Right cardiac atrium (tissue), 5 donors: Measurements from ENCODE around the gene SLC27A3. TPM values are rescaled to one million over a fixed set of nuclear protein-coding genes. Genes with fewer than 3 reads are reported as not detected.

ENCODE experiments used
- ATAC-seq, 2 donors: fragments of 200-7000 bp; cut with Tn5 transposase; one replicate each; pipeline versions ENCODE4 v1.8.0 to v1.9.1; 2020; ENCODE audit warnings: moderate library complexity in 2 of 2, mild to moderate bottlenecking in 1 of 2
- DNase-seq, 3 donors: peaks; one replicate each; pipeline ENCODE4 v3.0.0-alpha.2; 2020
- H3K27ac ChIP-seq: one replicate; pipeline ENCODE4 v1.5.1; 2013; ENCODE audit warnings: mild to moderate bottlenecking, low read length, control low read depth, moderate library complexity
- H3K27me3 ChIP-seq: one replicate; pipeline ENCODE4 v1.6.1; 2013; ENCODE audit not compliant: control insufficient read depth, insufficient read depth
- H3K4me1 ChIP-seq: one replicate; pipeline ENCODE4 v1.6.1; 2013; ENCODE audit warnings: low read length; ENCODE audit not compliant: control insufficient read depth, insufficient read depth
- H3K4me3 ChIP-seq: one replicate; pipeline ENCODE4 v1.5.1; 2013; ENCODE audit warnings: low read length, control low read depth
- H3K9me3 ChIP-seq: one replicate; pipeline ENCODE4 v1.6.1; 2013; ENCODE audit warnings: low read length; ENCODE audit not compliant: control insufficient read depth
- WGBS: extraction: QIAGEN DNeasy Blood & Tissue Kit; methylation state at CpG from one replicate; pipeline ENCODE4 v1.1.7; 2013; 5-methylcytosine and 5-hydroxymethylcytosine counted together
- intact Hi-C, 4 donors: fragments of 100-400 bp; cut with DNase I; formaldehyde crosslinking; loops; one replicate each; pipeline versions ENCODE4 v1.11.0 to v1.14.0; 2022 to 2023
- polyA plus RNA-seq: library from polyadenylated mRNA; stranded (reverse); fragments of 200-250 nt; gene quantifications from one replicate; pipeline ENCODE4 v1.2.3, GENCODE V29; 2013
- total RNA-seq, 4 donors: library from RNA; stranded (reverse); fragmentation: NEBNext Ultra II Directional; extraction: Animal tissue kit (Norgen Biotek cat#: 25700); gene quantifications; one replicate each; pipeline ENCODE4 v1.2.1, GENCODE V29; 2021
- donor health status: healthy with polysubstance abuse.
- donor health status: DM: no; HTN: yes; CAD: no.
- donor health status: DM: no; HTN: no; CAD: no.
- donor health status: DM: no; HTN: yes; CAD: no; lungs with severe emphysema.
- donor health status: DM: yes; HTN: yes; CAD: no.

The SLC27A3 gene
- total and polyA plus RNA-seq, 5 donors = 16.9 to 26.5 (median 20.4) TPM

DNA sequence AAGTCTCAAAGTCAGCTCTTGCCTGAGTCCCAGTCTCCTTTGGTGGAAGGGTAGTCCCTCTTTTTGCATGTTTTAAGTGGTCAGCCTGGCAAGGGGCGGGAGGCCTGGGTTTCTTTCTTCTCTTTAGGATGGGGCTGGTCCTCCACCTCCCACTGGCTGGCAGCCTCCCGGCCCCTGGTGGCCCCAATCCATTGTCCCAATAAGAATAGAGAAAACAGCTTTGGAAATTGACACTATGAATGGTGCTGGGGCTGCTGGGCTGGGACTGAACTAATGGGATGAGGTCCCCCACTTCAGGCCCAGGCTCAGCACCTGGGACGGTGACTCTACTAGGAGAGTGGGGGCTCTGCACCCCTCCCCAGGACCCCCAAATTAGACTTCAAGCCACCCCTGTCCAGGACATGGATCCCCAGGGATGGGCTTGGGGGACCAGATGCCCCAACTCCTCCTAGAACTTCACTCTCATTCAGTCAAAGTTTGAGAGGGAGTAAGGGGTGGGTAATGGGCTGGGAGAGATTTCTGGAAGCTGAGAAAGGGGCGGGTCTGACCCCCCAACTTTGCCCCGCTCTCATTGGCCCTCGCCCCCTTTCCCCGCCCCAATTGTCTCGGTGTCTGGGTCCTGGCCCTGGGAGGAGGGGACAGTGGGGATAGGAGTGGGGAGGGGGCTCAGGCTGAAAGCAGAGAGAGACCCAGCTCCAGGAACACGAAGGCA, 18.2 kb downstream of the SLC27A3 start:
- H3K9me3 ChIP-seq = no peaks in the 10 kb centered on the region
- no peak for DNase-seq
- 80% methylated on average over 9 of the region's 9 CpGs for WGBS

GRCh38 chr1:153793973-153794615, 18.9 kb downstream of the SLC27A3 start:
- DNase-seq (no peak), ATAC-seq (no peak)
- Histone ChIP-seq H3K4me1 (peaks cover 4% of the 10 kb centered on the region), H3K4me3 (no peak overlapping the region), H3K27ac (no peak overlapping the region), H3K27me3 (no peaks in the 10 kb centered on the region), H3K9me3 (no peaks in the 10 kb centered on the region)
- 83% methylated on average over 12 of the region's 12 CpGs for WGBS
- intact Hi-C loops = loop anchor here in 2 of 4 donors (10.0 kb wide), 2 partner anchors 131 to 191 kb away; partner anchors contain the start of genes GATAD2B (in 1 of the 2) and RAB13 (in 1 of the 2)

More for the DNA sequence above, 18.2 kb downstream of the SLC27A3 start:
- Histone ChIP-seq H3K4me3 (no peak overlapping the region), H3K27me3 (no peaks in the 10 kb centered on the region), H3K27ac (no peak overlapping the region), H3K4me1 (peaks cover 4% of the 10 kb centered on the region)
- no peak for ATAC-seq
- intact Hi-C loops = loop anchor here in 2 of 4 donors (10.0 kb wide), 2 partner anchors 131 to 191 kb away; partner anchors contain the start of genes GATAD2B (in 1 of the 2) and RAB13 (in 1 of the 2)

DNA sequence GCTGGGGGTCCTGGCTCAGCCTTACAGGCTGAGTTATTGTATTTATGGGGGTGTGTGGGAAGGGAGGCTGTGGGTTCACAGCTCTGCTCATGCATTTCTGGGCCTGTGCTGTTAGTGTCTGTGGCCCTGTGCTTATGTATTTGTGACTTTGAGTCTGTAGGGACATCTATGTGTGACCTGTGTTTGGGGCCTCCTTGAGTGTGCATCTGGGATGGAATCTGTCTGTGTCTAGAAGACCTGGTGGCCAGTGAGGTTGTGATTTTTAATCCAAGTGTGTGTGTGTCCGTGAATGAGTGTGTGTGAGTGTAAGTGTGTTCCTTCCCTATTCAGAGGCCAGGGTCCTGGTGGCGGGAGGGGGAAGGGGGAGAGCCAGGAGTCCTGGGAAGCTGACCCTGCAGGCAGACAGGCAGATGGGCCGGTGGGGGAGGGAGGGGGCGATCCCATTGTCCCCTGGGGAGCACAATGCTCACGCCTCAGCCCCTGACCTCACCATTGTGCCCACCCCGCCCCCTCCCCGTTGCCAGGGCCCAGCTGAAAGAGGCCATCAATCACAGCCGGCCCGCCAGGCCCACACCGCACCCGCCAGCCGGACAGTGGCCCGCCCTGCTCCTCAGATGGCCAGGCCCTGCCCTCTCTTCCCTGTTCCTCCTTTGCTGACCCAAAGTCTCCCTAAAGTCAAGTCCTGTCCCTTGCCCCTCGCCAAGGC, 19.6 kb downstream of the SLC27A3 start:
- H3K27ac ChIP-seq = no peak overlapping the region
- DNase-seq (peak in 2 of 3 donors; percentile 61 to 73), ATAC-seq (no peak)
- no peak overlapping the region for H3K4me3 ChIP-seq
- WGBS = 60% methylated on average over 14 of the region's 14 CpGs
- no peaks in the 10 kb centered on the region for H3K9me3 ChIP-seq
- H3K4me1 ChIP-seq = peaks cover 3% of the 10 kb centered on the region
- no peaks in the 10 kb centered on the region for H3K27me3 ChIP-seq
- intact Hi-C loops = loop anchor here in 3 of 4 donors (5.0 to 10.0 kb wide), 3 partner anchors 130 to 193 kb away; partner anchors contain the start of genes RAB13 (in 2 of the 3) and GATAD2B (in 1 of the 3)

DNA sequence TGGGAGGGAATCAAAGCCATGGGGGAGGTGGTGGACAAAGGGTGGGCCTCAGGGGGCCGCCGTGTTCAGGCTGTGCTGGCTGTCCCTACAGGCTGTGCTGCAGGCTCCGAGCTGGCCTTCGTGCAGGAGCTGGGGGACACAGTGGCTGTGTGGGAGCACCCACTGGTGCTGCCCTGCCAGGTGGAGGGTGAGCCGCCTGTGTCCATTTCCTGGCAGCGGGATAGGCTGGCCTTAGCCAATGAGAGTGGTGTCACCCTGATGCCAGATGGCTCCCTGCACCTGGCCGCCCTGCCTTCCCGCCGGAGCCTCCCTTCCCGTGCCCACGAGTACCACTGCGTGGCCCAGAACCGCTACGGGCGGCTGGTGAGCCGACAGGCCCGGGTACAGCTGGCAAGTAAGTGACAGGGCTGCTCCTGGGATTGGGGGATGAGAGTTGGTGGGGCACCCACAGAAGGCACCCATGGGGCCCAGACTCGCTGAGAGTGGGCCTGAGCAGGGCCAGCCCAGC, 20.2 kb downstream of the SLC27A3 start:
- Histone ChIP-seq H3K27me3 (no peaks in the 10 kb centered on the region), H3K4me3 (no peak overlapping the region), H3K27ac (no peak overlapping the region), H3K4me1 (no peaks in the 10 kb centered on the region), H3K9me3 (no peaks in the 10 kb centered on the region)
- WGBS = 79% methylated on average over 18 of the region's 18 CpGs
- ATAC-seq (no peak), DNase-seq (peak in 1 of 3 donors; percentile 62)
- intact Hi-C loops = loop anchor here in 3 of 4 donors (5.0 to 10.0 kb wide), 3 partner anchors 129 to 192 kb away; partner anchors contain the start of genes RAB13 (in 2 of the 3) and GATAD2B (in 1 of the 3)

DNA sequence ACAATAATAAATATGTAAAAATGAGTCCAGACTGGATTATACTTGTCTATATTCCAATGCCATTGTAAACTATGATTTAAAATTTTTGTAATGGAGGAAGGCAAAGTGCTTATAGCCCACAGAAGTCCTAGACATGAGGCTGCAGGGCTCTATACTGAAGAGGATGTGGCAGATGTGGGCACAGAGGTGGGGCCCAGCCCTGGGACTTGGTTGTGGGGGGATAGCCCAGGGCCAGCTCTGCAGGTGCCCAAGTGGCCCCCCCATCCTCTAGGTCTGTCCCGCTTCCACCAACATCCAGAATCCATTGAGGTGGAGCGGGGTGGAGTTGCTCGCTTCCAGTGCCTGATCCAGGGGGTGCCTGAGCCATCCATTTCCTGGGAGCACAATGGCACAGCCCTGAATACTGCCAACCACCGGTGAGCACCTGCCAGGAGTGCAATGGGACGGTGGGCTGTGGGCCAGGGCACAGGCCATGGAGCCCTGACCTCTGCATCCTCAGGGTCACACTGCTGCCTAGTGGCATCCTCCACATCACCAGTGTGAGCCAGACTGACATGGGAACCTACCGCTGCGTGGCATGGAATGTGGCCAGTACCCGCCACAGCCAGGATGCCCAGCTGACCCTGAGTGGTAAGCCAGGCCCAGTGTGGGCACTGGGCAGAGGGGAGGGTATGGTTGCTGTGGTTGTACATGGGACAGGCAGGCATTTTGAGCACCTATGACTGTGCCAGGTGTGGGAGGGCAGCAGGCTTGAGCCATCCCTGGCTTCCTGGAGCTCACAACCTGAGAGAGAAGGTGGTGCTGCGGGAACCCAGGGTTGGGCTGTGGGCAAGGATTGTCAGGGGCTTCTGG, 21.0 kb downstream of the SLC27A3 start:
- Histone ChIP-seq H3K9me3 (no peaks in the 10 kb centered on the region), H3K4me1 (no peaks in the 10 kb centered on the region), H3K27ac (no peak overlapping the region), H3K4me3 (no peak overlapping the region), H3K27me3 (no peaks in the 10 kb centered on the region)
- peak in 1 of 3 donors; percentile 32 for DNase-seq
- intact Hi-C loops = loop anchor here (2.0 to 10.0 kb wide), 4 partner anchors 129 to 191 kb away; partner anchors contain the start of genes RAB13 (in 4 of the 4) and GATAD2B (in 1 of the 4)
- ATAC-seq = no peak
- 89% methylated on average over 9 of the region's 9 CpGs for WGBS

DNA sequence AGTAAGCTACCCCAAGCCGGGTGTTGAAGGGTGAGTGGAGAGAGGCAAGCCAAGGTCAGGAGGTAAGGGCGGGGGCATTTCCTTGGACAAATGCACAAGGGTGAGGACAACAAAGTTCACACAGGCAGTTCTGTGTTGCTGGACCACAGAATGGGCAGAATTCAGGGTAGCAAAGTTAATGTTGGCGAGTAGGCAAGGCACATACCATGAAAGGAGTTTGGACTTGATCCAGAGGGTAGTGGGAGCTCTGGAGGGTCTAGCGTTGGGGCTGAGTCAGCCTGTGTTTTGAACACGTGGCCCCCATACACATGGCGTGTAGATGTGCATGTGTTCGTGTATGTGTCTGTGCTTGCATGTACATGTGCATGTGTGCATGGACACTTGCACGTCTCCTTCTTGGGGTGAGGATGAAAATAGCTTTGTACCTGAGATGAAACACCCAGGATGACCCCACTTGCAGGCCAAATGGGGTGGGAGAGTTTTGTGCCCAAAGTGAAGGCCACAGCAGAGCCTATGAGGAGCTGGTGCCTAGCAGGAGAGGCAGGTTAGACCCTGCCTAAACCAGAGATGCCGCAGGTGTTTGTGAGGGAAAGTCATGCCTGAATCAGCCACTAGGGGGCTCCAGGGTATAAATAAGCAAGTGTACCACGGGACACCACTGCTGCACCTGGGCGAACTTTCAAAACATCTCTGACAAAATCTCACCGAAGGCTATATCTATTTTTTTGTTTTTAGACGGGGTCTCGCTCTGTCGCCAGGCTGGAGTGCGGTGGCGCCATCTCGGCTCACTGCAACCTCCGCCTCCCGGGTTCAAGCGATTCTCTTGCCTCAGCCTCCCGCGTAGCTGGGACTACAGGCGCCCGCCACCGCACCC, 21.8 kb downstream of the SLC27A3 start:
- intact Hi-C loops = loop anchor here (2.0 to 10.0 kb wide), 4 partner anchors 128 to 190 kb away; partner anchors contain the start of genes RAB13 (in 4 of the 4) and GATAD2B (in 1 of the 4)
- Histone ChIP-seq H3K4me1 (no peaks in the 10 kb centered on the region), H3K27me3 (no peaks in the 10 kb centered on the region), H3K4me3 (no peak overlapping the region), H3K27ac (no peak overlapping the region), H3K9me3 (no peaks in the 10 kb centered on the region)
- 60% methylated on average over 26 of the region's 26 CpGs for WGBS
- ATAC-seq (peak; percentile 43 to 47), DNase-seq (peak; percentile 75 to 91 (median 79))

DNA sequence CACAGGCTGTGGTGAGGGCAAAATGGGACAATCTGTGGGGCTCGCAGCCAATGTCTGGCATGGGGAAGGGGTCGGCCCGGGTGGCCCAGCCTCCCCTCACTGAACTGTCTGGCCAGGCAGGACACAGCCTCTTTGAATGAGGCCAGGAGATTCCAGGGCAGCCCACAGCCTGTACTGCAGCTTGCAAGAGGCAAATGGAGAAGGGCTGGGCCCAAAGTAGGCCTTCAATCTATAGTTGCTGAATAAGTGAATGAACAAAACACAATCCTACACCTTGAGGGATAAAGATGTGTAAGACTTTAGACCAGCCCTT, 23.2 kb downstream of the SLC27A3 start:
- peaks cover under 1% of the 10 kb centered on the region for H3K4me1 ChIP-seq
- no peak for ATAC-seq
- H3K4me3 ChIP-seq = no peak overlapping the region
- peak in 1 of 3 donors; percentile 15 for DNase-seq
- intact Hi-C loops = loop anchor here in 3 of 4 donors (5.0 to 10.0 kb wide), 3 partner anchors 126 to 189 kb away; partner anchors contain the start of genes RAB13 (in 2 of the 3) and GATAD2B (in 1 of the 3)
- WGBS = 71% methylated on average over 3 of the region's 3 CpGs
- H3K9me3 ChIP-seq = no peaks in the 10 kb centered on the region
- no peak overlapping the region for H3K27ac ChIP-seq
- no peaks in the 10 kb centered on the region for H3K27me3 ChIP-seq

GRCh38 chr1:153799016-153799415, 23.8 kb downstream of the SLC27A3 start:
- intact Hi-C loops = loop anchor here in 3 of 4 donors (5.0 to 10.0 kb wide), 3 partner anchors 126 to 188 kb away; partner anchors contain the start of genes RAB13 (in 2 of the 3) and GATAD2B (in 1 of the 3)
- ATAC-seq (no peak), DNase-seq (no peak)
- Histone ChIP-seq H3K27ac (no peak overlapping the region), H3K27me3 (no peaks in the 10 kb centered on the region), H3K4me1 (peaks cover 4% of the 10 kb centered on the region), H3K4me3 (no peak overlapping the region), H3K9me3 (no peaks in the 10 kb centered on the region)
- WGBS = 89% methylated on average over 4 of the region's 4 CpGs
